CD4-positive, CD25-positive, alpha-beta regulatory T cell (primary cell): Measurements from ENCODE around the gene PLK3. TPM values are rescaled to one million over a fixed set of nuclear protein-coding genes. Genes with fewer than 3 reads are reported as not detected.

ENCODE experiments used
- ATAC-seq, 2 donors: fragments of 150-1000 bp; cut with Tn5 transposase; one replicate each; pipeline ENCODE4 v1.10.0; 2021; ENCODE audit warnings: low read depth in 2 of 2, moderate number of reproducible peaks in 2 of 2, moderate library complexity in 1 of 2
- DNase-seq, 3 donors: peaks; one replicate each; pipeline versions ENCODE4 v3.0.0 to v3.0.0-alpha.2; 2012 to 2022; ENCODE audit warnings: mixed read lengths in 1 of 3
- H3K27ac ChIP-seq: one replicate; pipeline ENCODE4 v1.7.0; 2013; ENCODE audit warnings: mild to moderate bottlenecking, low read length; ENCODE audit not compliant: insufficient read depth, poor library complexity, severe bottlenecking
- H3K27me3 ChIP-seq: one replicate; pipeline ENCODE4 v1.7.0; 2013; ENCODE audit warnings: low read length; ENCODE audit not compliant: control insufficient read depth, insufficient read depth
- H3K36me3 ChIP-seq: one replicate; pipeline ENCODE4 v1.7.0; 2013; ENCODE audit warnings: mild to moderate bottlenecking, low read length, moderate library complexity; ENCODE audit not compliant: control insufficient read depth, insufficient read depth
- H3K4me1 ChIP-seq: 2 replicates; pipeline ENCODE4 v1.7.0; 2013; ENCODE audit warnings: mild to moderate bottlenecking, low read length; ENCODE audit not compliant: insufficient read depth, control insufficient read depth, poor library complexity, severe bottlenecking
- H3K4me3 ChIP-seq: one replicate; pipeline ENCODE4 v1.7.0; 2013; ENCODE audit warnings: low read depth, mild to moderate bottlenecking, low read length, moderate library complexity
- H3K9me3 ChIP-seq, 2 experiments: 1 replicate in 1 of 2; 2 replicates in 1 of 2; pipeline ENCODE4 v1.7.0; 2013; ENCODE audit warnings: low read length in 2 of 2, mild to moderate bottlenecking in 1 of 2, moderate library complexity in 1 of 2; ENCODE audit not compliant: control insufficient read depth in 2 of 2
- H3K27ac Mint-ChIP-seq, 3 donors: one replicate each; pipeline ENCODE4 v1.8.0; 2020 to 2022; ENCODE audit warnings: mild to moderate bottlenecking in 3 of 3, mixed read lengths in 3 of 3, moderate library complexity in 2 of 3
- H3K27me3 Mint-ChIP-seq: one replicate; pipeline ENCODE4 v1.8.0; 2022; ENCODE audit warnings: mild to moderate bottlenecking, mixed read lengths
- H3K36me3 Mint-ChIP-seq: one replicate; pipeline ENCODE4 v1.8.0; 2020; ENCODE audit warnings: mixed read lengths
- H3K4me1 Mint-ChIP-seq, 4 donors: one replicate each; pipeline ENCODE4 v1.8.0; 2020 to 2022; ENCODE audit warnings: mixed read lengths in 4 of 4, mild to moderate bottlenecking in 1 of 4
- H3K4me3 Mint-ChIP-seq, 4 donors: one replicate each; pipeline ENCODE4 v1.8.0; 2020 to 2022; ENCODE audit warnings: mild to moderate bottlenecking in 4 of 4, mixed read lengths in 4 of 4, moderate library complexity in 3 of 4
- H3K9me3 Mint-ChIP-seq, 7 donors: one replicate each; pipeline ENCODE4 v1.8.0; 2020 to 2022; ENCODE audit warnings: mixed read lengths in 7 of 7, mild to moderate bottlenecking in 3 of 7, moderate library complexity in 2 of 7
- polyA plus RNA-seq, 4 donors: library from polyadenylated mRNA; unstranded; fragments of 300-500 nt; fragmentation: Illumina TruSeq; gene quantifications; one replicate each; pipeline ENCODE4 v1.2.3, GENCODE V29; 2021
- total RNA-seq: library from RNA; stranded (reverse); gene quantifications from one replicate; pipeline ENCODE4 v1.2.3, GENCODE V29; 2022

Gene PLK3
- total and polyA plus RNA-seq, 5 donors from 2014 or later, result 28.2 to 539 (median 44.4) TPM

DNA sequence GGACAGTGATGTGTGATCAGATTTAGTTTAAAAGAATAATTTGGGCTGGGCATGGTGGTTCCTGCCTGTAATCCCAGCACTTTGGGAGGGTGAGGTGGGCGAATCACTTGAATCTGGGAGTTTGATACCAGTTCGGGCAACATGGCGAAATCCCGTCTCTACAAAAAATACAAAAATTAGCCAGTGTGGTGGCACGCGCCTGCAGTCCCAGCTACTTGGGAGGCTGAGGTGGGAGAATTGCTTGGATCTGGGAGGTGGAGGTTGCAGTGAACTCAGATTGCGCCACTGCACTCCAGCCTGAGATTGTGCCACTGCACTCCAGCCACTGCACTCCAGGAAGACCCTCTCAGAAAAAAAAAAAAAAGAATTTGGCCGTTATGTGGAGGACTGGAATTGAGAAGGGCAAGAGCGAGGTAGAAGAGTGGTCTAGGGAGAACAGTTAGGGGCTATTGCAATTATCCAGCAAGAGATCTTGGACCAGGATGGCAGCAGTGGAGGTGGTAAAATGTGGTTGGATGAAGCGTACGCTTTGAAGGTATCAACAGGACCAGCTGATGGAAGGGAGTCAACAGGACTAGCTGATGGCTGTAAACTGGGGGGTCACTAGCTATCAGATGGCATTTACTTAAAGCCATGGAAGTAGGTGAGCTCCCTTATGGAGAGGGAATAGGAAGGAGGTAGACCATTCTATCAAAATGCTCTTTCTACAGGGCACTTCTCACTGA, 17.8 kb downstream of the PLK3 start:
- peaks cover 21 to 63% (median 41%) of the 10 kb centered on the region in 4 donors for H3K4me1 Mint-ChIP-seq
- peaks cover 0 to 5% (median 0%) of the 10 kb centered on the region in 7 donors for H3K9me3 Mint-ChIP-seq
- H3K36me3 Mint-ChIP-seq, result no peaks in the 10 kb centered on the region
- H3K9me3 ChIP-seq, result no peaks in the 10 kb centered on the region
- H3K27ac Mint-ChIP-seq, result peak overlapping the region in 2 of 3 donors; percentile 96 to 100
- no peak overlapping the region for H3K4me3 ChIP-seq
- ATAC-seq (no peak), DNase-seq (no peak)
- no peaks in the 10 kb centered on the region for H3K36me3 ChIP-seq
- H3K4me3 Mint-ChIP-seq, result peak overlapping the region; percentile 61 to 97 (median 92)
- peaks cover 33% of the 10 kb centered on the region for H3K4me1 ChIP-seq
- H3K27ac ChIP-seq, result no peak overlapping the region
- no peaks in the 10 kb centered on the region for H3K27me3 Mint-ChIP-seq
- no peaks in the 10 kb centered on the region for H3K27me3 ChIP-seq

DNA sequence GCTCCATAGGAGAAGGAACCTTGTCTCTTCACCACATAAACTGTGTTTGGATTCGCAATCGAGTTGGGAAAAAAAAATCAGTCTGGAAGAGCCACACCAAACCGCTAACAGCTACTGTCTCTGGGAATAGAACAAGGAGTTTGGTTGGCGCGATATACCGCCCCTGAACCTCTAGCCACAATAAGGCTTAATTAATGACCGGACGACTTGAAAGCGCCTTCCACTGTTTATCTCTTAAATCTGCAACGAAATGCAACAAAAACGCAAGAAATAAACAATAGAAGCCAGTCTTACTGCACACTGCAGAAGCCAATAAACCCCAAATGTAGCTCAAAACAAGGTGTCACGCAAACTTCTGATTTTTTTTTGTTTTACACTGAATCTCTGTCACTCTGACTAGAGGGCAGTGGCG, 19.0 kb downstream of the PLK3 start:
- H3K27me3 ChIP-seq, result no peaks in the 10 kb centered on the region
- H3K9me3 Mint-ChIP-seq, result peaks cover 0 to 4% (median 0%) of the 10 kb centered on the region in 7 donors
- peaks cover 21 to 56% (median 37%) of the 10 kb centered on the region in 4 donors for H3K4me1 Mint-ChIP-seq
- no peak for ATAC-seq
- peak overlapping the region; percentile 96 for H3K27ac ChIP-seq
- H3K4me3 ChIP-seq, result peak overlapping the region; percentile 92
- H3K4me1 ChIP-seq, result peaks cover 20% of the 10 kb centered on the region
- no peaks in the 10 kb centered on the region for H3K27me3 Mint-ChIP-seq
- peak overlapping the region; percentile 92 to 97 (median 94) for H3K4me3 Mint-ChIP-seq
- no peaks in the 10 kb centered on the region for H3K36me3 ChIP-seq
- no peaks in the 10 kb centered on the region for H3K9me3 ChIP-seq
- H3K36me3 Mint-ChIP-seq, result no peaks in the 10 kb centered on the region
- DNase-seq, result no peak
- peak overlapping the region; percentile 100 for H3K27ac Mint-ChIP-seq

DNA sequence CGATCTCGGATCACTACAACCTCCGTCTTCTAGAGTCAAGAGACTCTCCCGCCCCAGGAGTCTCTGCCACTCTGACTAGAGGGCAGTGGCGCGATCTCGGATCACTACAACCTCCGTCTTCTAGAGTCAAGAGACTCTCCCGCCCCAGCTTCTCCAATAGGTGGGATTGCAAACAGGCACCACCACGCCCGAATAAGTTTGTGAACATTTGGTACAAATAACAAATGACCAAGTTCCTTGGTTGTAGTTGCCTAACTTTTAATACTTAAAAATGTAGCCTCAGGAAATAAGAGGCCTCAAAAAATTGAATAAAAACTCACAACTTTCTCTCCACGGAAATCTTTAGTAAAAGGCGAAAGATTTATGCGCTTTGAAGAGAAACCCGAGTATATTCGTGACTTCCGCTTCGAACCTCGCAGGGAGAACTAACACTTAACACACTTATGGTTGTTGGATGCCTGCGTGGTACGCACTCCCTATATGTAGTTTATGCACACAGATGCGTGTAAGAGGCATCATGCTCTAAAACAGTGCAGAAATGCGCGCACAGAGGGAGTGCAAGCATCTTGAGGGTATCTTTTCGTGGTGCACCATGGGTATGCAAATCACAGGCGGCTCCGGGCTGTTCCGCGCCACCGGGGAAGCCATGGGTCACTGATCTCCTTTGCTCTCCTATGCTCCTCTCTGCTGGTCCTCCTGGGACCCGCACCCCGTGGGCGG, 19.6 kb downstream of the PLK3 start:
- Histone ChIP-seq H3K36me3 (no peaks in the 10 kb centered on the region), H3K27ac (peak overlapping the region; percentile 96), H3K4me3 (peak overlapping the region; percentile 92), H3K4me1 (peaks cover 18% of the 10 kb centered on the region), H3K9me3 (no peaks in the 10 kb centered on the region), H3K27me3 (no peaks in the 10 kb centered on the region)
- Mint-ChIP-seq H3K27ac (peak overlapping the region; percentile 100), H3K27me3 (no peaks in the 10 kb centered on the region), H3K4me3 (peak overlapping the region; percentile 92 to 97 (median 94)), H3K9me3 (peaks cover 0 to 4% (median 0%) of the 10 kb centered on the region in 7 donors), H3K4me1 (peaks cover 20 to 53% (median 36%) of the 10 kb centered on the region in 4 donors), H3K36me3 (no peaks in the 10 kb centered on the region)
- peak; percentile 69 to 89 (median 89) for DNase-seq
- peak; percentile 79 to 82 for ATAC-seq

DNA sequence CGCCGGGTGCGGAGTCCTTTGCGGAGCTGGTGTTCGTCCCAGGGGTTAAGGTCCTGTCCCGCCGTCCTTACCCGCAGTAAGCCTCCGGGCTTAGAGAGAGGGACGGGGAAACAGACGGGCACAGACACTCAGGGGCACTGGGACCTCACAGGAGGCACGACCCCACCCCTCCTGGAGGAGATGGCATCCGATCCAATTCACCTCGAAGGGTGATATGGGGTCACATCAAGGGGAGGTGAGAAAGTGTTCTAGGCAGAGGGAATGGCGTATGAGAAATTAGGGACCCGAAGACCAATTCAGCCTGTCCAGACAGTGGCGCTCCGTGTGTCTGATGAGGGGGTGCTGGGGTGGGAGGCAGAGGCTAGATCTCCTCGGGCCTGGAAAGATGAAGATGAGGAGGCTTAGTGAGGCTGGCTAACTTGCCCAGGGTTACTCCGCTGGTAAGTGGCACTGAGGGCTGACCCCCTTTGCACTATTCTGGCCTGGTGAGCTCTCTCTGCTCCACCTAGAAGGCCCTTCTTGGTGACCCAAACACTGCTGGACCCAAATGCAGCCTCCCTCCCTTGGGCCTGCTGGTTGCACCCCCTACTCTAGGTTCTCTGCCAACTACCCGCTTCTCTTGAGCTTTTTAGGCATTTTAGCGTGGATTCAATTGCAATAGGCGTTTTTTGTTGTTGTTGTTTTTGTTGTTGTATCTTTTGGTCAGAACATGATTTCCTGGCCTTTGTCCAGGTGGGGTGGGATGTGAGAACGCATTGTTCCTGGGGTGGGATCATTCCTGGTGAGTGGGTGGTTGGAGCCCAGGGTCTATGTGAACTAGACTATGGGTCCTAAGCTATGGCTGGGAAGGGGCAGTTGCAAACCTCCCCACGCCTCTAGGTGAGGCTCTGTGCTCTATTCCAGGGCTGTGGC, 20.4 kb downstream of the PLK3 start:
- peak overlapping the region; percentile 92 for H3K4me3 ChIP-seq
- Mint-ChIP-seq H3K36me3 (no peaks in the 10 kb centered on the region), H3K27me3 (no peaks in the 10 kb centered on the region), H3K4me3 (peak overlapping the region; percentile 92 to 97 (median 94)), H3K27ac (peak overlapping the region; percentile 100), H3K9me3 (peaks cover 0 to 2% (median 0%) of the 10 kb centered on the region in 7 donors), H3K4me1 (peaks cover 12 to 44% (median 32%) of the 10 kb centered on the region in 4 donors)
- DNase-seq, result no peak
- H3K27ac ChIP-seq, result peak overlapping the region; percentile 96
- no peaks in the 10 kb centered on the region for H3K9me3 ChIP-seq
- peaks cover 18% of the 10 kb centered on the region for H3K4me1 ChIP-seq
- no peaks in the 10 kb centered on the region for H3K36me3 ChIP-seq
- H3K27me3 ChIP-seq, result no peaks in the 10 kb centered on the region
- ATAC-seq, result no peak

DNA sequence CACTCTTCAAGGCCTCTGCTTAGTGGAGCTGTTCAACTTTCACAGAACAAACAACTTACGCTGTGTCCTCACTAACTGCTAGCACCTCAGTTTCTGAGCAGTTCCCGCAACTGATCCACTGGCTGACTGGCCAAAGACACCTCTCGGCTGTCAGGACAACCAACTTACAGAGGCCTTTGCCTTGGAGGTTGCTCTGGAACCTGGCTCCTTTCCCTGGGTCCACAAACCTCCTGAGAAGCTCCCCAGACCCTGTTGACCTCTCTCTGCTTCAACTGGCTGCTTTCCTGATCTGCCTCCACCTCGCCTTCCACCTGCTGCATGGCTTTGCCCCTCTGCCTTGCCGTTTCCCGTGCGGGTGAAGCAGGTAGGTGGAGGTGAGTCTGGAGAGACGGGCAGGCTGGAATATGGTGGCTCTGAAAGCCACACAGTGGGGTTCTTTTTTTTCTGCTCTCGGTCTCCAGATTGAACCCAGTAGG, 21.1 kb downstream of the PLK3 start:
- no peak for DNase-seq
- Histone ChIP-seq H3K27me3 (no peaks in the 10 kb centered on the region), H3K4me1 (peaks cover 18% of the 10 kb centered on the region), H3K27ac (no peak overlapping the region), H3K36me3 (no peaks in the 10 kb centered on the region), H3K4me3 (no peak overlapping the region), H3K9me3 (no peaks in the 10 kb centered on the region)
- no peak for ATAC-seq
- H3K36me3 Mint-ChIP-seq, result no peaks in the 10 kb centered on the region
- H3K4me1 Mint-ChIP-seq, result peaks cover 11 to 43% (median 32%) of the 10 kb centered on the region in 4 donors
- H3K27me3 Mint-ChIP-seq, result no peaks in the 10 kb centered on the region
- peak overlapping the region; percentile 66 to 97 (median 92) for H3K4me3 Mint-ChIP-seq
- H3K27ac Mint-ChIP-seq, result peak overlapping the region in 2 of 3 donors; percentile 100
- H3K9me3 Mint-ChIP-seq, result peaks cover 0 to 2% (median 0%) of the 10 kb centered on the region in 7 donors

DNA sequence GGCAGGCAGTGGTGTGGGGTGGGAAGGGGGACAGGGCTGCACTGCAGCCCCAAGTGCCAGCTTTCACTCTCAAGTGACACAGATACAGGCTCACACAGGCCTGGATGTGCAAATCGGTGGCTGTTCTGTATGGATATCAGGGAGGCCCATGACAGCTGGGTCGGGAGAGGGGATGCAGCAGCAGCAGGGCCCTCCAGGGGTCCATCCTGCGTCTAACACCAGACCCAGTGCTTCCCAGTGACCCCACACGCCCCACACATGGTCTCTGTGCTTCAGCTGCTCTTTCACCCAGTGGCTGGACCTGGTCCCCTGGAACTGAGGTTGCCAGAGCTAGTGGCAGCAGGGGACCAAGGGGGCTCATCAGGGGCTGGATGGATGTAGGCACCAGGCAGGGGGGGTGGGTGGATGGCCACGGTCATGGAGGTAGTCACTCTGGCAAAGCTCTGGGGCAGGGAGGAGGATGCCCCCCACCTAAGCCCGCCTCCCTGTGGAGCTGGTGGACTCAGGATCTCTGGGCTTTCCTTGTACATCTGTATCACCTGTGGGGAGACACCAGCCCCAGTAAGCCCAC, 22.0 kb downstream of the PLK3 start:
- no peak overlapping the region for H3K27ac Mint-ChIP-seq
- no peak for DNase-seq
- H3K9me3 Mint-ChIP-seq, result peaks cover 0 to 2% (median 0%) of the 10 kb centered on the region in 7 donors
- Histone ChIP-seq H3K27ac (no peak overlapping the region), H3K9me3 (no peaks in the 10 kb centered on the region), H3K36me3 (no peaks in the 10 kb centered on the region), H3K27me3 (no peaks in the 10 kb centered on the region), H3K4me1 (peaks cover 18% of the 10 kb centered on the region), H3K4me3 (no peak overlapping the region)
- H3K27me3 Mint-ChIP-seq, result no peaks in the 10 kb centered on the region
- peak overlapping the region in 1 of 4 donors; percentile 71 for H3K4me3 Mint-ChIP-seq
- H3K36me3 Mint-ChIP-seq, result no peaks in the 10 kb centered on the region
- no peak for ATAC-seq
- peaks cover 11 to 43% (median 28%) of the 10 kb centered on the region in 4 donors for H3K4me1 Mint-ChIP-seq

DNA sequence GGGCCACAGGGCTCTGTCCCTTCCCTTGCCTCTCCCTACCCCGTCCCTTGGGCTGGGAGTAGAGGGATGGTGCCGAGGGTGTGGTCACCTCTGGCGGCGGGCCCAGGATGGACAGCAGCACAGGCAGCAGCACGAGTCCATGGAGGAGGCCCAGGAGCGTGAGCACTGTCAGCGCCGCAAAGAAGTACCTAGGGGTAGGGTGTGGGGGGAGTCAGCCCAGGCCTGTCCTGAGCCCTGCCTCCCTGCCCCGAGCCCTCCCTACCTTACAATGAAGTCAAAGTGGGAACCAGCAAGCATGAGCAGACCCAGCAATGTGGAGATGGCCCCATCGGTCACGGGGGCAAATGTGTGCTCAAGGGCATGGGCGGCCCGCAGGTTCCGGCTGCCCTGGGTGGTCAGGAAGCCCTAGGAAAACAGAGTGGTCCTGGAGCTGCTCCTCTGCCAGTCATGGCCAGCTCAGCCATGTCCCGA, 22.8 kb downstream of the PLK3 start:
- Histone ChIP-seq H3K9me3 (no peaks in the 10 kb centered on the region), H3K27me3 (no peaks in the 10 kb centered on the region), H3K4me3 (no peak overlapping the region), H3K27ac (no peak overlapping the region), H3K36me3 (no peaks in the 10 kb centered on the region), H3K4me1 (peaks cover 18% of the 10 kb centered on the region)
- Mint-ChIP-seq H3K27me3 (no peaks in the 10 kb centered on the region), H3K27ac (peak overlapping the region in 1 of 3 donors; percentile 31), H3K36me3 (no peaks in the 10 kb centered on the region), H3K9me3 (peaks cover 0 to under 1% (median 0%) of the 10 kb centered on the region in 7 donors), H3K4me3 (peak overlapping the region in 1 of 4 donors; percentile 71), H3K4me1 (peaks cover 10 to 38% (median 22%) of the 10 kb centered on the region in 4 donors)
- DNase-seq (no peak), ATAC-seq (no peak)
